Activated effector memory CD4-positive, alpha-beta T cell treated with Interleukin-2 at 50 U/mL for 16 hours (primary cell): ENCODE results near the gene HELQ.

ENCODE experiments used
- DNase-seq: peaks from one replicate; pipeline ENCODE4 v3.0.0-alpha.2; 2020

HELQ gene

GRCh38 chr4:83369831-83370639 lies 85.6 kb downstream of the HELQ start:
- no peak for DNase-seq

GRCh38 chr4:83364312-83364711 lies 91.3 kb downstream of the HELQ start:
- no peak for DNase-seq

- DNase-seq: no peak
These were observed 92.9 kb downstream of the HELQ start for GRCh38 chr4:83362492-83363329.

- no peak for DNase-seq
These were observed 94.1 kb downstream of the HELQ start for GRCh38 chr4:83361416-83362103.

- DNase-seq: no peak
These were observed 95.6 kb downstream of the HELQ start for GRCh38 chr4:83360018-83360417.

- no peak for DNase-seq
These were observed 97.2 kb downstream of the HELQ start for GRCh38 chr4:83358410-83358809.
